HEK293 (cell line): Measurements from ENCODE around the gene OCLN.
"Not testable (repeated sequence)": the region's sequence is repeated elsewhere in the genome, so short reads cannot be mapped to it uniquely, and the experiment has no call there.

Experiments used
- CTCF ChIA-PET: fragments of 350-600 bp; formaldehyde crosslinking; extraction: SDS; loops from one replicate; lab custom pipeline; 2021; ENCODE audit warnings: antibody characterized with exemption; lab: Yijun Ruan, JAX
- POLR2A ChIA-PET: fragments of 300-600 bp; formaldehyde crosslinking; extraction: SDS; loops from one replicate; lab custom pipeline; 2020; ENCODE audit warnings: antibody characterized with exemption, inconsistent platforms; lab: Yijun Ruan, JAX
- H3K27ac ChIP-seq: fragments of 200-500 bp; sonication (Bioruptor generic); 2 replicates; pipeline ENCODE4 v1.5.1; 2014; ENCODE audit warnings: low read depth, low read length, control low read depth, inconsistent platforms; ENCODE audit errors: extremely low read depth
- H3K36me3 ChIP-seq, 2 experiments: fragments of 200-500 bp in 1 of 2; sonication (Bioruptor generic) in 1 of 2; 1 replicate in 1 of 2; 2 replicates in 1 of 2; pipeline ENCODE4 v1.5.1; 2014 to 2017; ENCODE audit warnings: inconsistent platforms in 2 of 2, low read length in 2 of 2; ENCODE audit not compliant: control insufficient read depth in 2 of 2, insufficient read depth in 1 of 2
- H3K4me1 ChIP-seq: fragments of 200-500 bp; sonication (Bioruptor generic); 2 replicates; pipeline ENCODE4 v1.5.1; 2014; ENCODE audit warnings: mild to moderate bottlenecking, low read length, inconsistent platforms; ENCODE audit not compliant: control insufficient read depth, insufficient read depth
- H3K4me3 ChIP-seq: 2 replicates; pipeline ENCODE4 v1.5.1; 2011; ENCODE audit warnings: low read depth, mild to moderate bottlenecking, control low read depth, low read length, moderate library complexity
- H3K9me3 ChIP-seq: fragments of 200-500 bp; sonication (Bioruptor generic); 2 replicates; pipeline ENCODE4 v1.5.1; 2014; ENCODE audit warnings: low read depth, low read length, inconsistent platforms; ENCODE audit not compliant: control insufficient read depth, insufficient read depth
- GFI1B ChIP-seq: fragments of 450-650 bp; formaldehyde crosslinking; IDR thresholded peaks from 2 replicates; pipeline ENCODE4 v1.5.1; 2016; ENCODE audit warnings: missing biosample characterization, missing genetic modification characterization
- KLF7 ChIP-seq: fragments of 450-650 bp; formaldehyde crosslinking; IDR thresholded peaks from 2 replicates; pipeline ENCODE4 v1.5.1; 2016; ENCODE audit warnings: missing biosample characterization, missing genetic modification characterization, borderline replicate concordance
- PATZ1 ChIP-seq: fragments of 450-650 bp; formaldehyde crosslinking; IDR thresholded peaks from 2 replicates; pipeline ENCODE4 v1.5.1; 2016; ENCODE audit warnings: missing biosample characterization, missing genetic modification characterization
- PRDM6 ChIP-seq: fragments of 450-650 bp; formaldehyde crosslinking; IDR thresholded peaks from 2 replicates; pipeline ENCODE4 v1.5.1; 2017; ENCODE audit warnings: missing biosample characterization, missing genetic modification characterization
- TRIM28 ChIP-seq: IDR thresholded peaks from 2 replicates; pipeline ENCODE4 v1.6.1; 2011; ENCODE audit warnings: low read length, control low read depth, borderline replicate concordance
- ZBTB17 ChIP-seq: fragments of 450-650 bp; formaldehyde crosslinking; IDR thresholded peaks from 2 replicates; pipeline ENCODE4 v1.5.1; 2016; ENCODE audit warnings: missing biosample characterization, missing genetic modification characterization
- ZNF350 ChIP-seq: fragments of 450-650 bp; formaldehyde crosslinking; IDR thresholded peaks from 2 replicates; pipeline ENCODE4 v1.5.0; 2017; ENCODE audit warnings: missing biosample characterization, mild to moderate bottlenecking, missing genetic modification characterization
- ZNF501 ChIP-seq: fragments of 450-650 bp; formaldehyde crosslinking; IDR thresholded peaks from 2 replicates; pipeline ENCODE4 v1.5.1; 2016; ENCODE audit warnings: missing biosample characterization, missing genetic modification characterization
- ZNF530 ChIP-seq: fragments of 450-650 bp; formaldehyde crosslinking; IDR thresholded peaks from 2 replicates; pipeline ENCODE4 v1.5.1; 2016; ENCODE audit warnings: low read depth, missing biosample characterization, missing genetic modification characterization
- ZNF558 ChIP-seq: fragments of 450-650 bp; formaldehyde crosslinking; IDR thresholded peaks from 2 replicates; pipeline ENCODE4 v1.5.1; 2016; ENCODE audit warnings: missing biosample characterization, missing genetic modification characterization
- ZNF610 ChIP-seq: fragments of 450-650 bp; formaldehyde crosslinking; IDR thresholded peaks from 2 replicates; pipeline ENCODE4 v1.5.1; 2016; ENCODE audit warnings: missing biosample characterization, missing genetic modification characterization, borderline replicate concordance
- ZSCAN23 ChIP-seq: fragments of 450-650 bp; formaldehyde crosslinking; IDR thresholded peaks from 2 replicates; pipeline ENCODE4 v1.5.1; 2016; ENCODE audit warnings: missing biosample characterization, missing genetic modification characterization
- ZSCAN30 ChIP-seq: fragments of 450-650 bp; IDR thresholded peaks from 2 replicates; pipeline ENCODE4 v1.5.1; 2018; ENCODE audit warnings: missing biosample characterization, mild to moderate bottlenecking, missing genetic modification characterization, moderate library complexity
- TF ChIP-seq, protein P1 (sequence below): fragments of 450-650 bp; formaldehyde crosslinking; IDR thresholded peaks from 2 replicates; pipeline ENCODE4 v1.5.1; 2017; ENCODE audit warnings: missing biosample characterization, missing genetic modification characterization
- TF ChIP-seq, protein P2 (sequence below): fragments of 450-650 bp; formaldehyde crosslinking; IDR thresholded peaks from 2 replicates; pipeline ENCODE4 v1.5.1; 2016; ENCODE audit warnings: missing biosample characterization, missing genetic modification characterization, low read depth

Gene OCLN

GRCh38 chr5:69477170-69477569, 15.4 kb upstream of the OCLN start:
- H3K27ac ChIP-seq, result no peak overlapping the region
- CTCF ChIA-PET, result interaction anchor here (0.6 kb wide), 1 partner anchor 85 kb away, joined by 3 read pairs; no protein-coding TSS in a partner anchor
- no peaks in the 10 kb centered on the region for H3K36me3 ChIP-seq
- no peak overlapping the region for H3K4me3 ChIP-seq
- no peaks in the 10 kb centered on the region for H3K9me3 ChIP-seq
- TF ChIP-seq TRIM28 (no peak), ZNF350 (tag by site-specific recombination) (no peak), ZNF530 (tag by site-specific recombination) (no peak), ZSCAN30 (tag by site-specific recombination) (no peak), ZNF501 (tag by site-specific recombination) (no peak), ZNF558 (tag by site-specific recombination) (no peak), PATZ1 (no peak), KLF7 (tag by site-specific recombination) (no peak), ZBTB17 (no peak), GFI1B (tag by site-specific recombination) (no peak), ZNF610 (no peak), ZSCAN23 (no peak)
- TF ChIP-seq, protein P1, sequence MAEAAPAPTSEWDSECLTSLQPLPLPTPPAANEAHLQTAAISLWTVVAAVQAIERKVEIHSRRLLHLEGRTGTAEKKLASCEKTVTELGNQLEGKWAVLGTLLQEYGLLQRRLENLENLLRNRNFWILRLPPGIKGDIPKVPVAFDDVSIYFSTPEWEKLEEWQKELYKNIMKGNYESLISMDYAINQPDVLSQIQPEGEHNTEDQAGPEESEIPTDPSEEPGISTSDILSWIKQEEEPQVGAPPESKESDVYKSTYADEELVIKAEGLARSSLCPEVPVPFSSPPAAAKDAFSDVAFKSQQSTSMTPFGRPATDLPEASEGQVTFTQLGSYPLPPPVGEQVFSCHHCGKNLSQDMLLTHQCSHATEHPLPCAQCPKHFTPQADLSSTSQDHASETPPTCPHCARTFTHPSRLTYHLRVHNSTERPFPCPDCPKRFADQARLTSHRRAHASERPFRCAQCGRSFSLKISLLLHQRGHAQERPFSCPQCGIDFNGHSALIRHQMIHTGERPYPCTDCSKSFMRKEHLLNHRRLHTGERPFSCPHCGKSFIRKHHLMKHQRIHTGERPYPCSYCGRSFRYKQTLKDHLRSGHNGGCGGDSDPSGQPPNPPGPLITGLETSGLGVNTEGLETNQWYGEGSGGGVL, result no peak
- POLR2A ChIA-PET, result no interaction called here
- H3K4me1 ChIP-seq, result no peaks in the 10 kb centered on the region

GRCh38 chr5:69478296-69478695, 14.3 kb upstream of the OCLN start:
- H3K36me3 ChIP-seq, H3K27ac ChIP-seq, POLR2A ChIA-PET, H3K9me3 ChIP-seq, CTCF ChIA-PET, H3K4me1 ChIP-seq, H3K4me3 ChIP-seq: not testable (repeated sequence)

- ChIA-PET POLR2A (no interaction called here), CTCF (interaction anchor here (0.7 kb wide), 1 partner anchor 140 kb away, joined by 3 read pairs; no protein-coding TSS in a partner anchor)
- Histone ChIP-seq H3K4me1 (no peaks in the 10 kb centered on the region), H3K36me3 (no peaks in the 10 kb centered on the region), H3K9me3 (no peaks in the 10 kb centered on the region), H3K4me3 (no peak overlapping the region), H3K27ac (no peak overlapping the region)
- TF ChIP-seq, protein P2, sequence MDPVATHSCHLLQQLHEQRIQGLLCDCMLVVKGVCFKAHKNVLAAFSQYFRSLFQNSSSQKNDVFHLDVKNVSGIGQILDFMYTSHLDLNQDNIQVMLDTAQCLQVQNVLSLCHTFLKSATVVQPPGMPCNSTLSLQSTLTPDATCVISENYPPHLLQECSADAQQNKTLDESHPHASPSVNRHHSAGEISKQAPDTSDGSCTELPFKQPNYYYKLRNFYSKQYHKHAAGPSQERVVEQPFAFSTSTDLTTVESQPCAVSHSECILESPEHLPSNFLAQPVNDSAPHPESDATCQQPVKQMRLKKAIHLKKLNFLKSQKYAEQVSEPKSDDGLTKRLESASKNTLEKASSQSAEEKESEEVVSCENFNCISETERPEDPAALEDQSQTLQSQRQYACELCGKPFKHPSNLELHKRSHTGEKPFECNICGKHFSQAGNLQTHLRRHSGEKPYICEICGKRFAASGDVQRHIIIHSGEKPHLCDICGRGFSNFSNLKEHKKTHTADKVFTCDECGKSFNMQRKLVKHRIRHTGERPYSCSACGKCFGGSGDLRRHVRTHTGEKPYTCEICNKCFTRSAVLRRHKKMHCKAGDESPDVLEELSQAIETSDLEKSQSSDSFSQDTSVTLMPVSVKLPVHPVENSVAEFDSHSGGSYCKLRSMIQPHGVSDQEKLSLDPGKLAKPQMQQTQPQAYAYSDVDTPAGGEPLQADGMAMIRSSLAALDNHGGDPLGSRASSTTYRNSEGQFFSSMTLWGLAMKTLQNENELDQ (tag by site-specific recombination), result no peak
- 0 out of 2 replicates have a peak, but pooled peaks have one; percentile 11 for TF ChIP-seq PRDM6
Measured at GRCh38 chr5:69484891-69485290, 7.7 kb upstream of the OCLN start.
